H1 (cell line): ENCODE measurements around the gene APC2. TPM values are rescaled to one million over a fixed set of nuclear protein-coding genes. Genes with fewer than 3 reads are reported as not detected.

Experiments
- CTCF ChIA-PET: fragments of 300-600 bp; sonication (Branson Sonifier 250); formaldehyde crosslinking; loops from one replicate; lab custom pipeline; 2021; ENCODE audit not compliant: partially characterized antibody; lab: Charles Lee
- POLR2A ChIA-PET: fragments of 300-600 bp; sonication (Branson Sonifier 250); formaldehyde crosslinking; loops from one replicate; lab custom pipeline; 2021; ENCODE audit warnings: inconsistent platforms; ENCODE audit not compliant: partially characterized antibody; lab: Charles Lee
- DNase-seq, 2 experiments: peaks; one replicate each; pipeline versions ENCODE4 v3.0.0 to v3.0.0-alpha.2; 2010 to 2022; ENCODE audit warnings: low spot score in 2 of 2, low read depth in 1 of 2, mixed read lengths in 1 of 2
- FAIRE-seq: peaks from 2 replicates; lab custom pipeline; 2011; peaks lifted over from hg19 to GRCh38; lab: Jason Lieb, UNC
- H2AFZ ChIP-seq: 2 replicates; pipeline ENCODE4 v1.8.1; 2012; ENCODE audit warnings: low read length, inconsistent platforms
- H2AK5ac ChIP-seq: 2 replicates; pipeline ENCODE4 v1.6.1; 2013; ENCODE audit warnings: low read depth, low read length
- H2BK120ac ChIP-seq: replicated peaks from 2 replicates; pipeline ENCODE3; 2013; ENCODE audit warnings: low read depth, low read length, inconsistent platforms
- H2BK12ac ChIP-seq: 2 replicates; pipeline ENCODE4 v1.6.1; 2013; ENCODE audit warnings: low read depth, low read length
- H2BK15ac ChIP-seq: 2 replicates; pipeline ENCODE4 v1.6.1; 2013; ENCODE audit warnings: low read length
- H2BK20ac ChIP-seq: 2 replicates; pipeline ENCODE4 v1.6.1; 2013; ENCODE audit warnings: low read length
- H2BK5ac ChIP-seq: 2 replicates; pipeline ENCODE4 v1.6.1; 2013; ENCODE audit warnings: low read depth, low read length
- H3K14ac ChIP-seq: 2 replicates; pipeline ENCODE4 v1.6.1; 2013; ENCODE audit warnings: inconsistent platforms; ENCODE audit not compliant: insufficient read length
- H3K18ac ChIP-seq: 2 replicates; pipeline ENCODE4 v1.6.1; 2013; ENCODE audit warnings: low read length; ENCODE audit errors: extremely low read depth
- H3K23ac ChIP-seq: 2 replicates; pipeline ENCODE4 v1.6.1; 2013; ENCODE audit warnings: inconsistent platforms; ENCODE audit not compliant: insufficient read length
- H3K23me2 ChIP-seq: 2 replicates; pipeline ENCODE4 v1.6.1; 2013; ENCODE audit warnings: low read depth, low read length
- H3K27ac ChIP-seq: 2 replicates; pipeline ENCODE4 v1.6.1; 2011; ENCODE audit warnings: low read depth, low read length, inconsistent platforms
- H3K27me3 ChIP-seq, 4 experiments: replicated peaks in 1 of 4; 1 replicate in 1 of 4; 2 replicates in 3 of 4; pipeline versions ENCODE4 v1.6.1 to v1.8.1; 2011 to 2013; ENCODE audit warnings: low read length in 3 of 4, mild to moderate bottlenecking in 3 of 4, inconsistent platforms in 2 of 4, mixed read lengths in 2 of 4, moderate library complexity in 1 of 4; ENCODE audit not compliant: control insufficient read depth in 3 of 4, insufficient read depth in 3 of 4; ENCODE audit errors: extremely low read depth in 1 of 4
- H3K36me3 ChIP-seq, 4 experiments: 2 replicates each; pipeline versions ENCODE4 v1.6.1 to v1.8.1; 2011 to 2013; ENCODE audit warnings: mild to moderate bottlenecking in 4 of 4, low read length in 3 of 4, moderate library complexity in 2 of 4, control low read depth in 1 of 4, inconsistent platforms in 1 of 4; ENCODE audit not compliant: insufficient read depth in 4 of 4, control insufficient read depth in 2 of 4
- H3K4ac ChIP-seq: replicated peaks from 2 replicates; pipeline ENCODE3; 2013; ENCODE audit warnings: low read length, low read depth, mixed read lengths, inconsistent platforms; ENCODE audit not compliant: insufficient read length
- H3K4me1 ChIP-seq, 4 experiments: replicated peaks in 1 of 4; 1 replicate in 1 of 4; 2 replicates in 3 of 4; pipeline versions ENCODE4 v1.6.1 to v1.8.1; 2011 to 2013; ENCODE audit warnings: low read length in 3 of 4, inconsistent platforms in 2 of 4, mixed read lengths in 1 of 4; ENCODE audit not compliant: insufficient read depth in 4 of 4, control insufficient read depth in 3 of 4
- H3K4me2 ChIP-seq, 2 experiments: 2 replicates each; pipeline versions ENCODE4 v1.6.1 to v1.8.1; 2011 to 2013; ENCODE audit warnings: low read depth in 2 of 2, low read length in 2 of 2, control low read depth in 1 of 2, inconsistent platforms in 1 of 2, mild to moderate bottlenecking in 1 of 2; ENCODE audit not compliant: insufficient read depth in 1 of 2
- H3K4me3 ChIP-seq, 4 experiments: fragments of 200-600, 300-600 bp in 1 of 4; sonication (generic), shearing (Covaris generic), sonication (Bioruptor Twin) in 1 of 4; 2 replicates each; pipeline versions ENCODE4 v1.5.1 to v1.8.1; 2011 to 2016; ENCODE audit warnings: low read length in 4 of 4, low read depth in 3 of 4, control low read depth in 2 of 4, inconsistent platforms in 2 of 4, mild to moderate bottlenecking in 2 of 4, mixed read lengths in 1 of 4, moderate library complexity in 1 of 4; ENCODE audit not compliant: insufficient read depth in 2 of 4; ENCODE audit errors: extremely low read depth in 1 of 4
- H3K56ac ChIP-seq: replicated peaks from 2 replicates; pipeline ENCODE3; 2013; ENCODE audit warnings: low read depth, mild to moderate bottlenecking, mixed read lengths, low read length, inconsistent platforms; ENCODE audit not compliant: insufficient read length
- H3K79me1 ChIP-seq: 2 replicates; pipeline ENCODE4 v1.6.1; 2013; ENCODE audit warnings: low read depth, low read length, control low read depth
- H3K79me2 ChIP-seq, 2 experiments: 2 replicates each; pipeline versions ENCODE4 v1.6.1 to v1.8.1; 2012 to 2013; ENCODE audit warnings: low read length in 2 of 2, mild to moderate bottlenecking in 2 of 2, inconsistent platforms in 1 of 2; ENCODE audit not compliant: insufficient read depth in 2 of 2, control insufficient read depth in 1 of 2
- H3K9ac ChIP-seq, 4 experiments: replicated peaks in 1 of 4; 1 replicate in 1 of 4; 2 replicates in 3 of 4; pipeline versions ENCODE4 v1.6.1 to v1.8.1; 2011 to 2013; ENCODE audit warnings: low read depth in 3 of 4, low read length in 3 of 4, control low read depth in 2 of 4, mild to moderate bottlenecking in 2 of 4, moderate library complexity in 2 of 4, inconsistent platforms in 1 of 4; ENCODE audit errors: extremely low read depth in 1 of 4
- H3K9me3 ChIP-seq, 2 experiments: 2 replicates each; pipeline versions ENCODE4 v1.6.1 to v1.8.1; 2012 to 2013; ENCODE audit warnings: mild to moderate bottlenecking in 2 of 2, moderate library complexity in 2 of 2, control low read depth in 1 of 2, inconsistent platforms in 1 of 2, low read depth in 1 of 2, low read length in 1 of 2, mixed read lengths in 1 of 2; ENCODE audit not compliant: insufficient read depth in 2 of 2
- H4K20me1 ChIP-seq, 2 experiments: replicated peaks in 1 of 2; 2 replicates each; pipeline versions ENCODE3 to v1.8.1; 2011 to 2013; ENCODE audit warnings: inconsistent platforms in 2 of 2, low read length in 2 of 2, mild to moderate bottlenecking in 1 of 2; ENCODE audit not compliant: insufficient read depth in 2 of 2, control insufficient read depth in 1 of 2
- H4K5ac ChIP-seq: 2 replicates; pipeline ENCODE4 v1.6.1; 2013; ENCODE audit warnings: low read length, low read depth, mixed read lengths, inconsistent platforms; ENCODE audit not compliant: insufficient read length
- H4K8ac ChIP-seq: 2 replicates; pipeline ENCODE4 v1.8.0; 2013; ENCODE audit warnings: mild to moderate bottlenecking, moderate library complexity, low read length, inconsistent platforms; ENCODE audit not compliant: insufficient read depth; ENCODE audit errors: extremely low read depth
- H4K91ac ChIP-seq: replicated peaks from 2 replicates; pipeline ENCODE3; 2013; ENCODE audit warnings: low read length, mixed read lengths, inconsistent platforms; ENCODE audit not compliant: insufficient read length
- WGBS, 2 experiments: shearing (Covaris generic) in 1 of 2; methylation state at CpG; one replicate each; pipeline versions ENCODE4 v1.1.6 to v1.1.7; 2013 to 2015; ENCODE audit warnings: low lambda C conversion rate in 2 of 2, mixed read lengths in 2 of 2, inconsistent platforms in 1 of 2, low coverage in 1 of 2, missing lambda C conversion rate in 1 of 2; ENCODE audit not compliant: insufficient replicate concordance in 2 of 2, insufficient coverage in 1 of 2, insufficient read length in 1 of 2; ENCODE audit errors: extremely low coverage in 1 of 2, missing lambda C conversion rate in 1 of 2; 5-methylcytosine and 5-hydroxymethylcytosine counted together
- polyA plus RNA-seq, 7 experiments: library from polyadenylated mRNA; depleted of rRNA in 3 of 7; stranded (reverse) in 5 of 7; unstranded in 2 of 7; fragments of >200 nt in 5 of 7; fragments of 200-250 nt in 2 of 7; gene quantifications; 1 replicate in 5 of 7; 2 replicates in 1 of 7; 4 replicates in 1 of 7; pipeline versions ENCODE4 v1.2.1 to v1.2.3, GENCODE V29; 2011 to 2013; ENCODE audit warnings: missing spikeins in 2 of 7, mixed read lengths in 2 of 7
- total RNA-seq: library from RNA; stranded (reverse); fragmentation: NEBNext Ultra II Directional; extraction: Animal tissue kit (Norgen Biotek cat#: 25700); gene quantifications from 2 replicates; pipeline ENCODE4 v1.2.1, GENCODE V29; 2021

The APC2 gene
- total and polyA plus RNA-seq, 2 of the 8 experiments (the other 6 are each of a cell fraction or from before 2014, with no cell fraction given) = 1.3 to 4.1 TPM

DNA sequence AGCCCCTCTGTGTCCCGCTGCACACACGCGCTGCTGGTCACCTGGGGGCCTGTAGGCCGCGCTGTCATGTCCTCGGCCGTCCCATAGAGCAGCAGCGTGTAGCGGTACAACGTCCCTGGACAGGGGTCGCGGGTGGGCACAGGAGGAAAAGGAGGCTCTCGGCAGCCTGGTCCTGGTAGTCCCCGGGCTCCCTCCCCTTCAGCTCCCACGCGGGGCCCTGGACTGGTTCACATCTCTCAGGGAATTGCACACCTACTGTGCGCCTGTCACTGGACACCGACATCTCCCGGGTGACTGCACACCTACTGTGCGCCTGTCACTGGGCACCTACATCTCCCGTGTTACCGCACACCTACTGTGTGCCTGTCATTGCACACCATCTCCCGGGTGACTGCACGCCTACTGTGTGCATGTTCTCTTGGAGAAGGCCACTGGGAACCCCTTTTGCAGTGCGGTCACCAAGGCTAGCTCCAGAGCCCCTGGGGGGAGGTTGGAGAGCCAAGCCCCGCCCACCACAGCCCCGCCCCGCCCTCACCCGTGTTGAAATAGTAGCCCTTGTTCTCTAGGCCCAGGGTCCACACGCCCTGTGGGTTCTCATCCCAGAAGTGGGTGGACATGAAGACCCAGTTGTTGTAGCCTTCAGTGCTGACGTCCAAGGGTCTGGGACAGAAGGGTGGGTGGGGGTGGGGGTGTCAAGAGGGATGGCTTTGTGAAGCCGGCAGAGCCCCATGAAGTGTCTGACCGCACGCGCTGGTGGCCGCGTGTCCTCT lies 32.6 kb downstream of the APC2 start:
- Histone ChIP-seq H2AFZ (no peak overlapping the region), H3K14ac (no peak overlapping the region), H4K91ac (no peak overlapping the region), H3K56ac (no peak overlapping the region), H4K8ac (peak overlapping the region; percentile 68), H3K18ac (no peak overlapping the region), H3K79me1 (no peaks in the 10 kb centered on the region; the same call in 1 of the 2 replicates), H3K4me1 (no peaks in the 10 kb centered on the region), H3K4me3 (no peak overlapping the region), H2BK120ac (no peak overlapping the region), H3K4me2 (no peak overlapping the region), H3K9ac (no peak overlapping the region), H2BK15ac (no peak overlapping the region), H3K36me3 (no peaks in the 10 kb centered on the region; a peak in 1 of 8 replicates), H2BK20ac (no peak overlapping the region), H3K27me3 (no peaks in the 10 kb centered on the region), H2BK5ac (no peak overlapping the region), H4K20me1 (no peaks in the 10 kb centered on the region), H3K27ac (no peak overlapping the region), H4K5ac (no peak overlapping the region), H2BK12ac (no peak overlapping the region), H3K9me3 (no peaks in the 10 kb centered on the region), H2AK5ac (no peak overlapping the region), H3K4ac (no peak overlapping the region), H3K23me2 (peaks cover 5% of the 10 kb centered on the region; the same call in 1 of the 2 replicates), H3K23ac (no peak overlapping the region), H3K79me2 (no peaks in the 10 kb centered on the region)
- ChIA-PET POLR2A (interaction anchor here (0.8 to 1.0 kb wide), 2 partner anchors 14 to 24 kb away, joined by 3 read pairs; no protein-coding TSS in a partner anchor), CTCF (interaction anchor here (0.7 to 0.8 kb wide), 3 partner anchors 17 to 34 kb away, joined by 3 to 4 read pairs (median 3); no protein-coding TSS in a partner anchor)
- DNase-seq (no peak), FAIRE-seq (no peak)
- WGBS, 2 experiments = 86% methylated on average over 36 of the region's 37 CpGs; no CpG with 5 or more reads in 1 of the 2 experiments
